GM12872 (cell line): ENCODE data around the gene CHMP4A.

Experiments
- TF ChIP-seq, protein P1 (sequence below): IDR thresholded peaks from 3 replicates; pipeline ENCODE4 v1.5.1; 2011; ENCODE audit warnings: low read depth, mild to moderate bottlenecking, low read length, moderate library complexity; ENCODE audit not compliant: insufficient read depth

CHMP4A gene

DNA sequence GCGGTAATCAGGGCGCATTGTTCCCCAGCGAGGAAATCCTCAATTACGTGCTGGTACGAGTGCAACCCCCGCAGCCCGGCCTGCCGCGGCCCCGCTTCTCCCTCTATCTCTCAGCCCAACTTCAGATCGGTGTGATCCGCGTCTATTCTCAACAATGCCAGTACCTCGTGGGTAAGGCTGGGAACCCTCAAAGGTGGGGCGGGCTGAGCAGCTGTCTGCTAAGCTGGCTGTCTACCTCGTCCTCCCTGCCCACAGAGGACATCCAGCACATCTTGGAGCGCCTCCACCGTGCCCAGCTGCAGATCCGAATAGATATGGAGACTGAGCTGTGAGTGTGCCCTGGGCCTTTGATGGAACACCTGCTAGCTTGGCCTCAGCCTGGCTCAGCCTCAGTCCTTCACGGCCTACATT lies 40.4 kb downstream of the CHMP4A start:
- TF ChIP-seq, protein P1, sequence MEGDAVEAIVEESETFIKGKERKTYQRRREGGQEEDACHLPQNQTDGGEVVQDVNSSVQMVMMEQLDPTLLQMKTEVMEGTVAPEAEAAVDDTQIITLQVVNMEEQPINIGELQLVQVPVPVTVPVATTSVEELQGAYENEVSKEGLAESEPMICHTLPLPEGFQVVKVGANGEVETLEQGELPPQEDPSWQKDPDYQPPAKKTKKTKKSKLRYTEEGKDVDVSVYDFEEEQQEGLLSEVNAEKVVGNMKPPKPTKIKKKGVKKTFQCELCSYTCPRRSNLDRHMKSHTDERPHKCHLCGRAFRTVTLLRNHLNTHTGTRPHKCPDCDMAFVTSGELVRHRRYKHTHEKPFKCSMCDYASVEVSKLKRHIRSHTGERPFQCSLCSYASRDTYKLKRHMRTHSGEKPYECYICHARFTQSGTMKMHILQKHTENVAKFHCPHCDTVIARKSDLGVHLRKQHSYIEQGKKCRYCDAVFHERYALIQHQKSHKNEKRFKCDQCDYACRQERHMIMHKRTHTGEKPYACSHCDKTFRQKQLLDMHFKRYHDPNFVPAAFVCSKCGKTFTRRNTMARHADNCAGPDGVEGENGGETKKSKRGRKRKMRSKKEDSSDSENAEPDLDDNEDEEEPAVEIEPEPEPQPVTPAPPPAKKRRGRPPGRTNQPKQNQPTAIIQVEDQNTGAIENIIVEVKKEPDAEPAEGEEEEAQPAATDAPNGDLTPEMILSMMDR = no peak

DNA sequence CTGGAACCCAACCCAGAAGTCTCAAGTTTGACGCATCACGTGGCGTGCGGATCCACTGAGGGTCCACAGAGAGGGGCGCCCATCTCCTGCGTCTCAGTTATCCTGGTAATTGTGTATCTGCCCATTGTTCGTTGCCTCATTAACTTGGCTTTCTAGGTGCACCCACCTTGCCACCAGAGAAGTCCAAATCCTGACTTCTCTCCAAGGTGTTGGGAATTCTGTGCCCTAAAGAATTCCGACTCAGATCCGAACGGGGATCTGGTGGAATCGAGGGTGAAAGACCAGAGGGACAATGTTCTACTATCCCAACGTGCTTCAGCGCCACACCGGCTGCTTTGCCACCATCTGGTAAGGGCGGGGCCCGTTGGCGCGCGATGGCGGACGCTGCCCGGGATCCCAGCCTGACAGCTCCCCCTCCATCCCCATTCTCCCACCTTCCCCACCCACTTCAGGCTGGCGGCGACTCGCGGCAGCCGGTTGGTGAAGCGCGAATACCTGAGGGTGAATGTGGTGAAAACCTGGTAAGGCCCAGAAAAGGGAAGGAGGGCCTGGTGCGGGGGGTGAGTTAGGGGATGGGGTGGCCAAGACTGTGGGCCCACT lies 40.9 kb downstream of the CHMP4A start:
- TF ChIP-seq, protein P1 = no peak

DNA sequence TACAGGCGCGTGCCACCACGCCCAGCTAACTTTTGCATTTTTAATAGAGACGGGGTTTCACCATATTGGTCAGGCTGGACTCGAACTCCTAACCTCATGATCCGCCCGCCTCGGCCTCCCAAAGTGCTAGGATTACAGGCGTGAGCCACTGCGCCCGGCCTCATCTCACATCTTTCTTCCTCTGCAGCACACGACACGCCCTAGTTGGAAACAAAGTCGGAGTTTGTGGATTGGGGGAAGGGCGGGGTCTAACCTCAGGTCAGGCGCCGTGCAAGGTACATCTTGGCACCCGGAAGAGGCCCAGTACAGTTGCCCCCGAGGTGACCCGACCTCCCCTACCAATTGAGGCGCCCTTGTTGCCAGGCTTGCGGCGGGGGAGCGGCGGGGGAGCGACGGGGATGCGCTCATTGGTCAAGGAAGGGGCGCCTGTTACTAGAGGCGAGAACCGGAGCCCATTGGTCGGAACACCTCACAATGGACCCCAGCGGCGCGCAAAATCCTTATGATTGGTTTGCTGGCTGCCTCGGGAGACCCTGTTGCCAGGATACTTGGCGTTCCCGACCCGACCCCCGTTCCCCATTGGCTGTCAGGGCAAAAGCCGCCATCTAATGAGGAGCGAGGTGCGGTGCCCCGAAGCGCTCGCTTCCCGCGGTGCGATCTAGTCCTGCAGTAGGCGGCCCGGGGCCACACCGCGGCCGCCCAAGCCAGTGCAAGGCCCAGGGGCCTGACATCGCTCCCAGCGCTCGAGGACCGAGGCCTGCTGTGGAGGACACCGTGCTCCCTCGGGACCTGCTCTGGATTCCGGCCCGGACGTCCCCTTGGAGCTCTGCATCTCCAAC lies 41.6 kb downstream of the CHMP4A start, which contains the start of gene REC8:
TSS of gene REC8 (plus strand) at position 659 of the 839 bp plus-strand sequence. CDS start 473 bp downstream, outside the sequence.
- TF ChIP-seq, protein P1 = no peak

DNA sequence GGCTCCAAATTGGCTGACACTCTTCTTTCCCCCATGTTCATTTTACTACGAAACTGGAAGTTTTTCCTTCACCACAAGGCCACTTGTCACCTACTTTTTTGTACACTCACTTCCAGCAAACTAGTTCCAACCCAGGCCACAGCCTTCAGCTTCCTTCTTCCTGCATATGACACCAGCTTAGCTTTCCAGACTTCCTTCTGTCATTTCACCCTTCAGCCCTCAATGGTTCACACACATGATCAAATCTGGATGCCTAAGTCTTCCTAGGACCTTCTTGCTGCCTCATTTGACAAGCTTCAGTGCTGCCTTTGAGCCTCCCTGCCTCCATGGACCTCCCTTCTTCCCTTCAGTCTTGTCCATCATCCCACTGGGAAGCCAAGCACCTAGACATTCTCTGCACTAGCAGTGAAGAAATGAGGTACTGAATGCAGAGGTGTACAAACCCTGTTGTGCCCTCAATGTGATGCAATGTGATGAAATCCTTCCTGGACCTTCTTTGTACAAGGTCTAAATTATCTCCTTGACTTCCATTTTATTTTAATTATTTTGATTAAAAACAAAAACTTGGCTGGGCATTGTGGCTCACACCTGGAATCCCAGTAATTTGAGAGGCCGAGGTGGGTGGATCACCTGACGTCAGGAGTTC lies 45.7 kb downstream of the CHMP4A start:
- TF ChIP-seq, protein P1 = no peak

DNA sequence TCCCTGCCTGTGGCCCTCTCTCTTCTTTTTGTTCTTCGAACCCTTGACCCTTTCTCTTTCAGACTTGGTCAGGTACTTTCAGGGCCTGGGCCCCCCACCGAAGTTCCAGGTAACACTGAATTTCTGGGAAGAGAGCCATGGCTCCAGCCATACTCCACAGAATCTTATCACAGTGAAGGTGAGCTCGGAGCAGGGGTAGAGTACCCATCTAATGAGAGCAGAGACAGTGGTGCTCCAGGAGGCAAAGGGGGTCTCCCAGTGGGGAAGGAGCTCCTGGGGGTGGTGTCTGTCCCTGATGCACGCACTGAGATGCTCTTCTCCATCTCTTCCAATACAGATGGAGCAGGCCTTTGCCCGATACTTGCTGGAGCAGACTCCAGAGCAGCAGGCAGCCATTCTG lies 47.5 kb downstream of the CHMP4A start:
- TF ChIP-seq, protein P1 = no peak

DNA sequence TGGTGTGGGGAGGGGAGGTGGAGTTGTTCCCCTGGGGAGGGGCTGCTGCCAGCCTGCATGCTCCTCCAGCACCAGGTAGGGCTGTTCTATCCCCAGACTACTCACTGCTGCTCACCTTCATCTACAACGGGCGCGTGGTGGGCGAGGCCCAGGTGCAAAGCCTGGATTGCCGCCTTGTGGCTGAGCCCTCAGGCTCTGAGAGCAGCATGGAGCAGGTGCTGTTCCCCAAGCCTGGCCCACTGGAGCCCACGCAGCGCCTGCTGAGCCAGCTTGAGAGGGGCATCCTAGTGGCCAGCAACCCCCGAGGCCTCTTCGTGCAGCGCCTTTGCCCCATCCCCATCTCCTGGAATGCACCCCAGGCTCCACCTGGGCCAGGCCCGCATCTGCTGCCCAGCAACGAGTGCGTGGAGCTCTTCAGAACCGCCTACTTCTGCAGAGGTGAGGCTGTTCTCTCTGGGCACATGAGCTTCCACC lies 48.7 kb downstream of the CHMP4A start:
- TF ChIP-seq, protein P1 = no peak

DNA sequence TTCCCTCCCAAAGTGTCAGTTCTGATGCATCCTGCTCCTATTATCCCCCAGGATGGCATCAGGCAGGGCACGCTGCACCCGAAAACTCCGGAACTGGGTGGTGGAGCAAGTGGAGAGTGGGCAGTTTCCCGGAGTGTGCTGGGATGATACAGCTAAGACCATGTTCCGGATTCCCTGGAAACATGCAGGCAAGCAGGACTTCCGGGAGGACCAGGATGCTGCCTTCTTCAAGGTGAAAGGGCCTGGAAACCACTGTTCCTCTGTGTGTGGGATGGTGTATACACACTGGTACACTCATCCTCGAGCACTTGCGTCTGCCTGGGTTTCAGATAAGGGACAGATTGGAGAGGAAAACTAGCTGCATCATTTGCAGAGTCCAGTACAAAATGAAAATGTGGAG lies 51.2 kb downstream of the CHMP4A start:
- TF ChIP-seq, protein P1 = no peak
